ENCODE data around the gene OR9Q1.

DNA sequence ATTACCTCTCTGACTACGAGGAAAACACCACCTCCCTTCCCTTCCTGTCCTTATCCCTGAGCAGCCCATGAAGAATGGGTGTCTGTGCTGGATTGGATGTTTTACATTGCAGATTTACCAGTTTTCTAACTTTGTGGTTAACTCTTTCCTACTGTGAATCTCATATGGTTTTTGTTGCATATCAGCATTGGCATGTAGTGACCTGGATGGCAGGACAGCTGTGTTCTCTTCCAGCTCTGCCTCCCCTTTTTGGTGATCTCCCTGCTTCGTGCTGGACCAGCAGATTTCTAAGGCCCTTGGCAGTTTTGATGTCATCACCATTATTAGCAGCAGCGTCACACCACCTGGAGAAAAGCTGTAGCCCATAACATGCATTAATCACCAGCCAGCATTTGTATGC lies 33.8 kb downstream of the OR9Q1 start:
- TF ChIP-seq, protein P1, sequence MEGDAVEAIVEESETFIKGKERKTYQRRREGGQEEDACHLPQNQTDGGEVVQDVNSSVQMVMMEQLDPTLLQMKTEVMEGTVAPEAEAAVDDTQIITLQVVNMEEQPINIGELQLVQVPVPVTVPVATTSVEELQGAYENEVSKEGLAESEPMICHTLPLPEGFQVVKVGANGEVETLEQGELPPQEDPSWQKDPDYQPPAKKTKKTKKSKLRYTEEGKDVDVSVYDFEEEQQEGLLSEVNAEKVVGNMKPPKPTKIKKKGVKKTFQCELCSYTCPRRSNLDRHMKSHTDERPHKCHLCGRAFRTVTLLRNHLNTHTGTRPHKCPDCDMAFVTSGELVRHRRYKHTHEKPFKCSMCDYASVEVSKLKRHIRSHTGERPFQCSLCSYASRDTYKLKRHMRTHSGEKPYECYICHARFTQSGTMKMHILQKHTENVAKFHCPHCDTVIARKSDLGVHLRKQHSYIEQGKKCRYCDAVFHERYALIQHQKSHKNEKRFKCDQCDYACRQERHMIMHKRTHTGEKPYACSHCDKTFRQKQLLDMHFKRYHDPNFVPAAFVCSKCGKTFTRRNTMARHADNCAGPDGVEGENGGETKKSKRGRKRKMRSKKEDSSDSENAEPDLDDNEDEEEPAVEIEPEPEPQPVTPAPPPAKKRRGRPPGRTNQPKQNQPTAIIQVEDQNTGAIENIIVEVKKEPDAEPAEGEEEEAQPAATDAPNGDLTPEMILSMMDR (IDR thresholded peaks at IDR 0.05; ENCODE audit: control extremely low read depth in 1 of 3, insufficient read depth in 1 of 3, low read depth in 1 of 3, low read length in 3 of 3) = no peak
- TF ChIP-seq KDM1A (IDR thresholded peaks at IDR 0.05; ENCODE audit: borderline replicate concordance, low read length) (no peak), POLR2A (IDR thresholded peaks at IDR 0.05; ENCODE audit: control extremely low read depth in 1 of 2, low read depth in 2 of 2, low read length in 2 of 2) (no peak), TAF1 (IDR thresholded peaks at IDR 0.05; ENCODE audit: low read depth, low read length) (no peak), GABPA (IDR thresholded peaks at IDR 0.05; ENCODE audit: borderline replicate concordance, insufficient read depth, low read length) (no peak), BRCA1 (IDR thresholded peaks at IDR 0.05; ENCODE audit: low read depth, low read length) (no peak), SP4 (IDR thresholded peaks at IDR 0.05; ENCODE audit: low read length) (no peak), EZH2 (IDR thresholded peaks at IDR 0.05; ENCODE audit: low read depth, low read length, severe bottlenecking) (no peak), POLR2AphosphoS5 (IDR thresholded peaks at IDR 0.05; ENCODE audit: low read depth, low read length) (no peak), ZNF274 (IDR thresholded peaks at IDR 0.05; ENCODE audit: borderline replicate concordance, extremely low read depth, low read length) (no peak), SRF (IDR thresholded peaks at IDR 0.05; ENCODE audit: low read depth, low read length) (no peak)
